HCT116 (cell line): ENCODE data around the gene CERS5. TPM values are rescaled to one million over a fixed set of nuclear protein-coding genes. Genes with fewer than 3 reads are reported as not detected.
A peak's percentile ranks its signal among the peaks of the same experiment; 100 is the strongest.

ENCODE experiments used
- ATAC-seq: fragments of 200-7000 bp; cut with Tn5 transposase; 2 replicates; pipeline ENCODE4 v1.9.1; 2020; ENCODE audit warnings: mild to moderate bottlenecking, moderate library complexity
- Bru-seq: library from RNA; stranded (reverse); fragments of 400-500 nt; gene quantifications from one replicate; lab custom pipeline; 2021; lab: Mats Ljungman, UMichigan
- BruChase-seq, 2 experiments: library from RNA; stranded (reverse); fragments of 400-500 nt; gene quantifications; one replicate each; lab custom pipeline; 2021; lab: Mats Ljungman, UMichigan
- BruUV-seq: library from RNA; stranded (reverse); fragments of 400-500 nt; replicated peaks from 2 replicates; lab custom pipeline; 2021; lab: Mats Ljungman, UMichigan
- CTCF ChIA-PET: fragments of 300-600 bp; sonication (Branson Sonifier 250); formaldehyde crosslinking; loops from one replicate; lab custom pipeline; 2021; ENCODE audit warnings: antibody characterized with exemption; lab: Charles Lee
- POLR2A ChIA-PET: fragments of 300-600, 350-600 bp; sonication (Branson Sonifier 250); formaldehyde crosslinking; loops from one replicate; lab custom pipeline; 2021; ENCODE audit warnings: antibody characterized with exemption; lab: Charles Lee
- RAD21 ChIA-PET, 2 experiments: fragments of 300-600 bp; sonication (Branson Sonifier 250); formaldehyde crosslinking; loops; one replicate each; lab custom pipeline; 2023; ENCODE audit warnings: low total read pairs in 2 of 2; ENCODE audit not compliant: uncharacterized antibody in 2 of 2, unreplicated experiment in 2 of 2, low non-redundant PET in 1 of 2; lab: Charles Lee
- DNase-seq: peaks from one replicate; pipeline ENCODE4 v3.0.0-alpha.2; 2010; ENCODE audit warnings: low read depth, low spot score
- H2AFZ ChIP-seq: fragments of 200-600 bp; shearing (Covaris generic), sonication (generic); 2 replicates; pipeline ENCODE4 v1.6.1; 2017; ENCODE audit warnings: low read depth, mixed run types, mixed read lengths, antibody characterized with exemption, low read length; ENCODE audit not compliant: poor library complexity, severe bottlenecking
- H3K27ac ChIP-seq: 2 replicates; pipeline ENCODE4 v1.5.1; 2012; ENCODE audit warnings: low read depth, low read length
- H3K27me3 ChIP-seq: fragments of 200-600 bp; sonication (generic); 2 replicates; pipeline ENCODE4 v1.6.1; 2016; ENCODE audit warnings: mixed run types, low read length, mixed read lengths; ENCODE audit not compliant: insufficient read depth
- H3K36me3 ChIP-seq, 2 experiments: fragments of 200-500 bp in 1 of 2; fragments of 200-600 bp in 1 of 2; sonication (Bioruptor generic) in 1 of 2; sonication (generic) in 1 of 2; 2 replicates each; pipeline versions ENCODE4 v1.5.1 to v1.6.1; 2014 to 2016; ENCODE audit warnings: low read length in 2 of 2, inconsistent platforms in 1 of 2, mixed read lengths in 1 of 2, mixed run types in 1 of 2; ENCODE audit not compliant: insufficient read depth in 2 of 2, control insufficient read depth in 1 of 2
- H3K4me1 ChIP-seq, 2 experiments: fragments of 200-600 bp in 1 of 2; sonication (generic) in 1 of 2; 2 replicates each; pipeline versions ENCODE4 v1.5.1 to v1.6.1; 2012 to 2017; ENCODE audit warnings: low read length in 2 of 2, inconsistent platforms in 1 of 2, mild to moderate bottlenecking in 1 of 2, mixed read lengths in 1 of 2, mixed run types in 1 of 2, moderate library complexity in 1 of 2; ENCODE audit not compliant: insufficient read depth in 2 of 2, control insufficient read depth in 1 of 2
- H3K4me2 ChIP-seq: fragments of 200-600 bp; sonication (generic); 2 replicates; pipeline ENCODE4 v1.6.1; 2017; ENCODE audit warnings: mixed run types, low read length, mixed read lengths
- H3K4me3 ChIP-seq, 2 experiments: fragments of 200-600 bp in 1 of 2; sonication (generic) in 1 of 2; replicated peaks in 1 of 2; 2 replicates each; pipeline ENCODE4 v1.5.1; 2011 to 2016; ENCODE audit warnings: low read length in 2 of 2, control low read depth in 1 of 2, low read depth in 1 of 2, mild to moderate bottlenecking in 1 of 2, mixed read lengths in 1 of 2, mixed run types in 1 of 2
- H3K79me2 ChIP-seq: fragments of 200-600 bp; sonication (generic); 2 replicates; pipeline ENCODE4 v1.6.1; 2017; ENCODE audit warnings: mild to moderate bottlenecking, mixed run types, low read length, moderate library complexity, mixed read lengths; ENCODE audit not compliant: insufficient read depth
- H3K9ac ChIP-seq: fragments of 200-600 bp; sonication (generic); 2 replicates; pipeline ENCODE4 v1.6.1; 2016; ENCODE audit warnings: low read length, mixed read lengths
- H3K9me2 ChIP-seq: fragments of 200-600 bp; sonication (generic), shearing (Covaris generic); 2 replicates; pipeline ENCODE4 v1.6.1; 2017; ENCODE audit warnings: mixed run types, mild to moderate bottlenecking, moderate library complexity; ENCODE audit not compliant: insufficient read depth
- H3K9me3 ChIP-seq, 2 experiments: fragments of 200-500 bp in 1 of 2; fragments of 200-600 bp in 1 of 2; sonication (Bioruptor generic) in 1 of 2; sonication (generic) in 1 of 2; 2 replicates each; pipeline ENCODE4 v1.6.1; 2014 to 2017; ENCODE audit warnings: low read length in 2 of 2, mixed read lengths in 2 of 2, inconsistent platforms in 1 of 2, low read depth in 1 of 2, mild to moderate bottlenecking in 1 of 2, mixed run types in 1 of 2, moderate library complexity in 1 of 2; ENCODE audit not compliant: control insufficient read depth in 1 of 2, insufficient read depth in 1 of 2
- H4K20me1 ChIP-seq: fragments of 200-600 bp; sonication (generic), shearing (Covaris generic); 2 replicates; pipeline ENCODE4 v1.6.1; 2017; ENCODE audit warnings: mixed run types, mild to moderate bottlenecking, moderate library complexity; ENCODE audit not compliant: insufficient read depth
- EGR1 ChIP-seq: IDR thresholded peaks from 2 replicates; pipeline ENCODE4 v1.6.1; 2012; ENCODE audit warnings: low read depth
- ELF1 ChIP-seq: IDR thresholded peaks from 2 replicates; pipeline ENCODE4 v1.6.1; 2012; ENCODE audit warnings: low read depth, borderline replicate concordance
- FOSL1 ChIP-seq: IDR thresholded peaks from 2 replicates; pipeline ENCODE4 v1.6.1; 2012; ENCODE audit warnings: low read depth
- MAX ChIP-seq: IDR thresholded peaks from 2 replicates; pipeline ENCODE4 v1.6.1; 2012
- POLR2A ChIP-seq: IDR thresholded peaks from 2 replicates; pipeline ENCODE4 v1.7.0; 2011; ENCODE audit warnings: borderline replicate concordance; ENCODE audit not compliant: insufficient read depth, insufficient read length; ENCODE audit errors: extremely low read depth
- POLR2AphosphoS5 ChIP-seq: IDR thresholded peaks from 2 replicates; pipeline ENCODE4 v1.6.1; 2011; ENCODE audit warnings: mild to moderate bottlenecking, low read depth, low read length, moderate library complexity
- SP1 ChIP-seq: IDR thresholded peaks from 2 replicates; pipeline ENCODE4 v1.6.1; 2012; ENCODE audit warnings: low read depth
- YY1 ChIP-seq: IDR thresholded peaks from 2 replicates; pipeline ENCODE4 v1.6.1; 2011; ENCODE audit warnings: low read length, low read depth, moderate library complexity, mild to moderate bottlenecking; ENCODE audit not compliant: insufficient replicate concordance; ENCODE audit errors: extremely low read depth
- ZFX ChIP-seq: fragments of 450-650 bp; IDR thresholded peaks from 2 replicates; pipeline ENCODE4 v1.6.1; 2017
- intact Hi-C: fragments of 100-400 bp; cut with micrococcal nuclease; formaldehyde crosslinking; loops from 2 replicates; pipeline ENCODE4 v1.10.0; 2022
- long read RNA-seq: library from polyadenylated mRNA; unstranded; transcript quantifications from one replicate; pipeline ENCODE4 v2.0.0, GENCODE V29; 2021; ENCODE audit not compliant: unreplicated experiment
- polyA plus RNA-seq: library from polyadenylated mRNA; unstranded; fragments of >200 nt; gene quantifications from 2 replicates; pipeline ENCODE4 v1.2.1, GENCODE V29; 2012; ENCODE audit warnings: missing spikeins
- total RNA-seq: library from RNA; stranded (reverse); gene quantifications from one replicate; pipeline ENCODE4 v1.2.1, GENCODE V29; 2021; ENCODE audit not compliant: unreplicated experiment
- TF ChIP-seq, protein P1 (sequence below), 3 experiments: fragments of 200-600 bp in 1 of 3; sonication (generic) in 1 of 3; IDR thresholded peaks in 2 of 3; conservative IDR thresholded peaks in 1 of 3; 2 replicates each; pipeline ENCODE4 v1.5.1; 2012 to 2017; ENCODE audit warnings: low read depth in 2 of 3, low read length in 2 of 3, antibody characterized with exemption in 1 of 3, borderline replicate concordance in 1 of 3, control low read depth in 1 of 3, mild to moderate bottlenecking in 1 of 3, mixed read lengths in 1 of 3, mixed run types in 1 of 3, moderate library complexity in 1 of 3; ENCODE audit not compliant: insufficient read depth in 1 of 3

CERS5 gene
- total RNA-seq, result 33.4 TPM
- polyA plus RNA-seq, result 30.0 and 31.0 TPM in 2 replicates
- Bru-seq, nascent RNA, result percentile 76 among the genes with signal in this experiment
- BruChase-seq, experiment 1, labeled RNA remaining after a 6-hour chase, result percentile 85 among the genes with signal in this experiment
- BruChase-seq, experiment 2, labeled RNA remaining after a 2-hour chase, result percentile 88 among the genes with signal in this experiment
- long read RNA-seq, transcript CERS5-201 (10 exons, 2,051 nt), result major isoform, 48 of 62 reads
- long read RNA-seq, partial matches to known transcripts, result 1 of 62 reads
- long read RNA-seq, other reads (novel, unspliced or antisense), result 12 of 62 reads

DNA sequence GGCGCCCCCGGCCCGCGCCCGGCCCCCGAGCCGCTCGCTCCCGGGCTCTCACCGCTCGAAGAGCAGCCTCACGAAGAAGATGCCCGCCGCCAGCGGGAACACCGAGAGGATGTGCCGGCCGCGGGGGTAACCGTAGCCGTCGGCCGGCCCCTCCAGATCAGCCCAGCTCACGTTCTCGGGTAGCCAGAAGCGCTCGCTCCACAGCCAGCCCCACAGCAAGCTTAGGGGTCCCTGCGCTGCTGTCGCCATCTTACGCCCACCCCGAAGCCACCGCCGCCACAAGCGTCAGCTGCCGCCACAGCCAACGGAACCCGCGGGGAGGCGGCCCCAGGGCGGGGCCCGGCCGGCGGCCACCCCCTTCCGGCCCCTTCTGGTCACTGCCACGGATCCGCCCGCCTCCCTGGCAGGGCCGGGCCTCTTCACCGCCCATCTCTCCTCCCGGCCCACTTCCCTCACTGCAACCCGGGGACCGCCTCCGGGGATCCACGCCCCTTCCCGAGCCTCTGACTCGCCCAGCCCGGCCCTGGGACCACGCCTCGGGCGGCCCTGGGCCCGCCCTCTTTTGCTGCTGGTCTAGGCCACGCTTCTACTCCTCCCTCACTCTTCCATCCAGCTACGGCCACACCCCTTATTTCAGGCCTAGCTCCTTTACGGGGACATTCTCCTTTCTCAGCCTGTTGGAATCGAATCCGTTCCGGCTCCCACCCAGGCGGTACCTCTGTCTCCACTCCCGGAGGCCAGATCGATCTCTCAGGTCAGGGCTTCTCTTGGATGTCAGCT, at the start of gene CERS5:
Gene CERS5, minus strand, starts transcription at position 321 of the 780 bp plus-strand sequence. Its CDS starts 72 bp downstream, at position 249.
- ChIA-PET CTCF (interaction anchor here (0.6 to 3.3 kb wide), 7 partner anchors 9 to 147 kb away, joined by 3 to 14 read pairs (median 5); partner anchors contain the start of genes COX14, GPD1 and SMARCD1), RAD21 (interaction anchor here (0.6 to 1.4 kb wide), 3 partner anchors 28 to 56 kb away, joined by 4 to 6 read pairs (median 5); partner anchors contain the start of gene COX14 (in 1 of the 2)), POLR2A (interaction anchor here (0.7 to 1.9 kb wide), 6 partner anchors 9 to 94 kb away, joined by 3 to 18 read pairs (median 3); partner anchors contain the start of genes COX14 and SMARCD1)
- peak within 1 kb of the TSS; percentile 94 for H3K9ac ChIP-seq
- H3K79me2 ChIP-seq, result peaks cover 27% of the 10 kb centered on the region
- intact Hi-C loops, result loop anchor here (2.0 kb wide), 1 partner anchor 56 kb away; no protein-coding TSS in a partner anchor
- H4K20me1 ChIP-seq, result no peaks in the 10 kb centered on the region
- DNase-seq (peak; percentile 96), ATAC-seq (peak; percentile 98)
- H3K9me2 ChIP-seq, result no peaks in the 10 kb centered on the region
- peak within 1 kb of the TSS; percentile 77 for H3K27ac ChIP-seq
- H3K4me3 ChIP-seq, result peak within 1 kb of the TSS; percentile 83 to 93
- H3K4me2 ChIP-seq, result peak within 1 kb of the TSS; percentile 85
- H2AFZ ChIP-seq, result peak within 1 kb of the TSS; percentile 63
- BruUV-seq, result no TSS peak
- TF ChIP-seq POLR2A (peak; percentile 58), EGR1 (peak; percentile 63; the same call in 1 of the 2 replicates), YY1 (peak; percentile 69), FOSL1 (no peak), ELF1 (no peak; the same call in 1 of the 2 replicates), ZFX (peak; percentile 73; the same call in 1 of the 2 replicates), POLR2AphosphoS5 (peak; percentile 91), SP1 (peak; percentile 46; the same call in 1 of the 2 replicates), MAX (peak; percentile 46; the same call in 1 of the 2 replicates)
- TF ChIP-seq, protein P1, sequence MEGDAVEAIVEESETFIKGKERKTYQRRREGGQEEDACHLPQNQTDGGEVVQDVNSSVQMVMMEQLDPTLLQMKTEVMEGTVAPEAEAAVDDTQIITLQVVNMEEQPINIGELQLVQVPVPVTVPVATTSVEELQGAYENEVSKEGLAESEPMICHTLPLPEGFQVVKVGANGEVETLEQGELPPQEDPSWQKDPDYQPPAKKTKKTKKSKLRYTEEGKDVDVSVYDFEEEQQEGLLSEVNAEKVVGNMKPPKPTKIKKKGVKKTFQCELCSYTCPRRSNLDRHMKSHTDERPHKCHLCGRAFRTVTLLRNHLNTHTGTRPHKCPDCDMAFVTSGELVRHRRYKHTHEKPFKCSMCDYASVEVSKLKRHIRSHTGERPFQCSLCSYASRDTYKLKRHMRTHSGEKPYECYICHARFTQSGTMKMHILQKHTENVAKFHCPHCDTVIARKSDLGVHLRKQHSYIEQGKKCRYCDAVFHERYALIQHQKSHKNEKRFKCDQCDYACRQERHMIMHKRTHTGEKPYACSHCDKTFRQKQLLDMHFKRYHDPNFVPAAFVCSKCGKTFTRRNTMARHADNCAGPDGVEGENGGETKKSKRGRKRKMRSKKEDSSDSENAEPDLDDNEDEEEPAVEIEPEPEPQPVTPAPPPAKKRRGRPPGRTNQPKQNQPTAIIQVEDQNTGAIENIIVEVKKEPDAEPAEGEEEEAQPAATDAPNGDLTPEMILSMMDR (IDR thresholded peaks at IDR 0.05 in 2 of 3, conservative IDR thresholded peaks at IDR 0.05 in 1 of 3; ENCODE audit: borderline replicate concordance in 1 of 3, insufficient read depth in 1 of 3, low read depth in 2 of 3, low read length in 2 of 3), result 0 out of 6 replicates have a peak, but pooled peaks of 1 of the 3 experiments have one; percentile 10
- TF ChIP-seq, all 23 proteins: peak for 8
- Histone ChIP-seq H3K4me1 (peaks cover 11 to 29% of the 10 kb centered on the region in 2 experiments; a peak in 3 of 4 replicates), H3K27me3 (no peaks in the 10 kb centered on the region), H3K9me3 (no peaks in the 10 kb centered on the region), H3K36me3 (no peaks in the 10 kb centered on the region)
